Retinal pigment epithelial cell (primary cell): ENCODE data around the gene KLKB1.

Experiments
- DNase-seq: peaks from one replicate; pipeline ENCODE4 v3.0.0-alpha.2; 2010; ENCODE audit warnings: low read depth
- H3K4me3 ChIP-seq: 2 replicates; pipeline ENCODE4 v1.5.1; 2011; ENCODE audit warnings: mild to moderate bottlenecking, low read length, control low read depth, moderate library complexity
- CTCF ChIP-seq: conservative IDR thresholded peaks from 2 replicates; pipeline ENCODE4 v1.5.1; 2011; ENCODE audit warnings: low read depth, low read length, control low read depth, inconsistent platforms

The KLKB1 gene

GRCh38 chr4:186193851-186194250 is 33.5 kb upstream of the KLKB1 start:
- no peak for DNase-seq
- no peak for TF ChIP-seq CTCF
- H3K4me3 ChIP-seq = no peak overlapping the region

GRCh38 chr4:186196063-186196462 is 31.2 kb upstream of the KLKB1 start:
- no peak for TF ChIP-seq CTCF
- H3K4me3 ChIP-seq = no peak overlapping the region
- DNase-seq = no peak

GRCh38 chr4:186200516-186200915 is 26.8 kb upstream of the KLKB1 start:
- H3K4me3 ChIP-seq = no peak overlapping the region
- no peak for TF ChIP-seq CTCF
- no peak for DNase-seq

GRCh38 chr4:186201010-186201409 is 26.3 kb upstream of the KLKB1 start:
- TF ChIP-seq CTCF = no peak
- no peak for DNase-seq
- H3K4me3 ChIP-seq = no peak overlapping the region

- peak; percentile 61 for TF ChIP-seq CTCF
- H3K4me3 ChIP-seq = no peak overlapping the region
These were observed 25.6 kb upstream of the KLKB1 start for GRCh38 chr4:186201535-186202230.

GRCh38 chr4:186202490-186203140 is 24.7 kb upstream of the KLKB1 start:
- TF ChIP-seq CTCF = no peak

More at GRCh38 chr4:186201535-186202230, 25.6 kb upstream of the KLKB1 start:
- DNase-seq = no peak

GRCh38 chr4:186203406-186203805 is 23.9 kb upstream of the KLKB1 start:
- no peak for DNase-seq
- H3K4me3 ChIP-seq = no peak overlapping the region
- no peak for TF ChIP-seq CTCF

More at GRCh38 chr4:186202490-186203140, 24.7 kb upstream of the KLKB1 start:
- DNase-seq = no peak
- H3K4me3 ChIP-seq = no peak overlapping the region
